CD4-positive, alpha-beta T cell (primary cell): ENCODE results near the gene SS18L1. TPM values are rescaled to one million over a fixed set of nuclear protein-coding genes. Genes with fewer than 3 reads are reported as not detected.

ENCODE experiments used
- ATAC-seq: fragments of 200-7000 bp; cut with Tn5 transposase; one replicate; pipeline ENCODE4 v1.10.0; 2022; ENCODE audit warnings: mild to moderate bottlenecking; ENCODE audit not compliant: poor library complexity
- CTCF ChIA-PET: fragments of 350-600 bp; sonication (Branson Sonifier 250); formaldehyde crosslinking; loops from one replicate; lab custom pipeline; 2021; ENCODE audit warnings: antibody characterized with exemption, inconsistent platforms; lab: Charles Lee
- POLR2A ChIA-PET: fragments of 350-600 bp; sonication (Branson Sonifier 250); formaldehyde crosslinking; loops from one replicate; lab custom pipeline; 2021; ENCODE audit warnings: antibody characterized with exemption, inconsistent platforms; lab: Charles Lee
- DNase-seq, 14 experiments: peaks; one replicate each; pipeline ENCODE4 v3.0.0-alpha.2; 2013 to 2020; ENCODE audit warnings: mixed read lengths in 2 of 14
- H3K27ac ChIP-seq, 2 donors: one replicate each; pipeline versions ENCODE4 v1.5.1 to v1.7.0; 2013; ENCODE audit warnings: low read length in 2 of 2, low read depth in 1 of 2, mild to moderate bottlenecking in 1 of 2
- H3K27me3 ChIP-seq, 2 experiments: 1 replicate in 1 of 2; 2 replicates in 1 of 2; pipeline versions ENCODE4 v1.6.1 to v1.7.0; 2013; ENCODE audit warnings: low read length in 2 of 2, control low read depth in 1 of 2, mild to moderate bottlenecking in 1 of 2, moderate library complexity in 1 of 2; ENCODE audit not compliant: insufficient read depth in 2 of 2, control insufficient read depth in 1 of 2
- H3K36me3 ChIP-seq: one replicate; pipeline ENCODE4 v1.6.1; 2013; ENCODE audit warnings: low read length, control low read depth; ENCODE audit not compliant: insufficient read depth
- H3K4me1 ChIP-seq: one replicate; pipeline ENCODE4 v1.6.1; 2013; ENCODE audit warnings: low read length, control low read depth; ENCODE audit not compliant: insufficient read depth
- H3K4me3 ChIP-seq: one replicate; pipeline ENCODE4 v1.5.1; 2013; ENCODE audit warnings: mild to moderate bottlenecking, low read length, moderate library complexity
- H3K9me3 ChIP-seq, 2 experiments: 1 replicate in 1 of 2; 2 replicates in 1 of 2; pipeline versions ENCODE4 v1.6.1 to v1.7.0; 2013; ENCODE audit warnings: low read length in 2 of 2, mild to moderate bottlenecking in 2 of 2, control low read depth in 1 of 2, moderate library complexity in 1 of 2; ENCODE audit not compliant: control insufficient read depth in 1 of 2, insufficient read depth in 1 of 2
- H3K27ac Mint-ChIP-seq: one replicate; pipeline ENCODE4 v1.8.0; 2020; ENCODE audit warnings: mixed read lengths
- H3K27me3 Mint-ChIP-seq: one replicate; pipeline ENCODE4 v1.8.0; 2021; ENCODE audit warnings: mixed read lengths
- H3K36me3 Mint-ChIP-seq: one replicate; pipeline ENCODE4 v1.8.0; 2021; ENCODE audit warnings: low read depth, mixed read lengths
- H3K4me1 Mint-ChIP-seq: one replicate; pipeline ENCODE4 v1.8.0; 2021; ENCODE audit warnings: low read depth, mixed read lengths
- H3K4me3 Mint-ChIP-seq: one replicate; pipeline ENCODE4 v1.8.0; 2020; ENCODE audit warnings: mild to moderate bottlenecking, mixed read lengths
- H3K9me3 Mint-ChIP-seq: one replicate; pipeline ENCODE4 v1.8.0; 2020; ENCODE audit warnings: mixed read lengths
- CTCF ChIP-seq: fragments of 200-600 bp; IDR thresholded peaks from one replicate; pipeline ENCODE4 v1.8.0; 2022; ENCODE audit warnings: antibody characterized with exemption, mild to moderate bottlenecking
- intact Hi-C, 2 experiments: fragments of 100-400 bp; cut with DNase I in 1 of 2; cut with micrococcal nuclease in 1 of 2; formaldehyde crosslinking; loops; one replicate each; pipeline versions ENCODE4 v1.15.1 to v1.9.0; 2023 to 2025; cut with DNase I, micrococcal nuclease
- total RNA-seq, 174 experiments: library from RNA in 2 of 174; stranded (reverse) in 2 of 174; gene quantifications; one replicate each; pipeline ENCODE4 v1.2.3 and lab custom pipeline; 2021 to 2026

The SS18L1 gene
- total RNA-seq, 2 experiments from 2014 or later, result 12.8 to 13.4 TPM

GRCh38 chr20:62214067-62214466, 70.5 kb downstream of the SS18L1 start:
- Histone ChIP-seq H3K27me3 (peaks cover 23 to 46% of the 10 kb centered on the region in 2 experiments), H3K27ac (no peak overlapping the region), H3K36me3 (no peaks in the 10 kb centered on the region), H3K4me1 (peaks cover 2% of the 10 kb centered on the region), H3K4me3 (no peak overlapping the region), H3K9me3 (peaks cover 0 to 32% of the 10 kb centered on the region in 2 experiments)
- Mint-ChIP-seq H3K27ac (no peak overlapping the region), H3K36me3 (no peaks in the 10 kb centered on the region), H3K9me3 (no peaks in the 10 kb centered on the region), H3K4me1 (no peaks in the 10 kb centered on the region), H3K4me3 (no peak overlapping the region), H3K27me3 (peaks cover 28% of the 10 kb centered on the region)
- TF ChIP-seq CTCF, result no peak
- POLR2A ChIA-PET, result no interaction called here
- CTCF ChIA-PET, result no interaction called here
- intact Hi-C loops, result no loop called here
- ATAC-seq (no peak), DNase-seq (no peak)

GRCh38 chr20:62215020-62215990, 71.7 kb downstream of the SS18L1 start:
- intact Hi-C loops, result no loop called here
- peaks cover 0 to 23% of the 10 kb centered on the region in 2 experiments for H3K9me3 ChIP-seq
- H3K9me3 Mint-ChIP-seq, result no peaks in the 10 kb centered on the region
- H3K27ac ChIP-seq, result no peak overlapping the region
- no peak overlapping the region for H3K27ac Mint-ChIP-seq
- H3K36me3 Mint-ChIP-seq, result no peaks in the 10 kb centered on the region
- H3K27me3 Mint-ChIP-seq, result peaks cover 31% of the 10 kb centered on the region
- ChIA-PET POLR2A (no interaction called here), CTCF (no interaction called here)
- no peak overlapping the region for H3K4me3 Mint-ChIP-seq
- no peaks in the 10 kb centered on the region for H3K4me1 Mint-ChIP-seq
- H3K4me3 ChIP-seq, result no peak overlapping the region
- DNase-seq, result no peak
- H3K27me3 ChIP-seq, result peaks cover 29 to 42% of the 10 kb centered on the region in 2 experiments
- ATAC-seq, result no peak
- TF ChIP-seq CTCF, result no peak
- peaks cover 9% of the 10 kb centered on the region for H3K4me1 ChIP-seq
- no peaks in the 10 kb centered on the region for H3K36me3 ChIP-seq

GRCh38 chr20:62215991-62216635, 72.5 kb downstream of the SS18L1 start:
- H3K4me3 Mint-ChIP-seq, result no peak overlapping the region
- no peaks in the 10 kb centered on the region for H3K9me3 Mint-ChIP-seq
- no peaks in the 10 kb centered on the region for H3K4me1 Mint-ChIP-seq
- Histone ChIP-seq H3K9me3 (peaks cover 0 to 25% of the 10 kb centered on the region in 2 experiments), H3K27me3 (peaks cover 37 to 42% of the 10 kb centered on the region in 2 experiments), H3K4me3 (no peak overlapping the region), H3K36me3 (no peaks in the 10 kb centered on the region), H3K4me1 (peaks cover 16% of the 10 kb centered on the region), H3K27ac (no peak overlapping the region)
- ChIA-PET CTCF (no interaction called here), POLR2A (no interaction called here)
- DNase-seq (no peak), ATAC-seq (no peak)
- TF ChIP-seq CTCF, result no peak
- peaks cover 36% of the 10 kb centered on the region for H3K27me3 Mint-ChIP-seq
- no peak overlapping the region for H3K27ac Mint-ChIP-seq
- intact Hi-C loops, result no loop called here
- no peaks in the 10 kb centered on the region for H3K36me3 Mint-ChIP-seq
